Measurements from ENCODE around the gene ZBTB7C. TPM values are rescaled to one million over a fixed set of nuclear protein-coding genes. Genes with fewer than 3 reads are reported as not detected.

The ZBTB7C gene
- total RNA-seq, 1 donor from 2014 or later: 0.15 TPM

GRCh38 chr18:48090702-48091101, 318.5 kb downstream of the ZBTB7C start:
- no peak overlapping the region for H3K4me3 Mint-ChIP-seq
- no peaks in the 10 kb centered on the region for H3K36me3 Mint-ChIP-seq
- Histone ChIP-seq H3K9me3 (ENCODE audit: low read depth) (no peaks in the 10 kb centered on the region), H3K79me2 (ENCODE audit: low read depth) (no peaks in the 10 kb centered on the region), H2AFZ (replicated peaks) (no peak overlapping the region), H3K4me1 (no peaks in the 10 kb centered on the region), H3K4me2 (no peak overlapping the region), H3K36me3 (no peaks in the 10 kb centered on the region), H3K27ac (no peak overlapping the region), H3K27me3 (no peaks in the 10 kb centered on the region), H4K20me1 (ENCODE audit: low read depth) (no peaks in the 10 kb centered on the region), H3K4me3 (no peak overlapping the region), H3K9ac (no peak overlapping the region), H3F3A (ENCODE audit: low read depth) (no peaks in the 10 kb centered on the region)
- DNase-seq (ENCODE audit: low spot score): no peak
- no peaks in the 10 kb centered on the region for H3K4me1 Mint-ChIP-seq
- no peaks in the 10 kb centered on the region for H3K27me3 Mint-ChIP-seq (ENCODE audit: insufficient read depth, low read depth)
- no peak overlapping the region for H3K27ac Mint-ChIP-seq
- TF ChIP-seq EZH2 (IDR thresholded peaks at IDR 0.05) (no peak), CTCF (IDR thresholded peaks at IDR 0.05) (no peak), EZH2phosphoT487 (IDR thresholded peaks at IDR 0.05) (no peak)
- H3K9me3 Mint-ChIP-seq: no peaks in the 10 kb centered on the region

GRCh38 chr18:48090021-48090420, 319.2 kb downstream of the ZBTB7C start:
- Mint-ChIP-seq H3K4me1 (no peaks in the 10 kb centered on the region), H3K36me3 (no peaks in the 10 kb centered on the region), H3K4me3 (no peak overlapping the region), H3K9me3 (no peaks in the 10 kb centered on the region), H3K27ac (no peak overlapping the region), H3K27me3 (ENCODE audit: insufficient read depth, low read depth) (no peaks in the 10 kb centered on the region)
- H3K9ac ChIP-seq: no peak overlapping the region
- H3K36me3 ChIP-seq: no peaks in the 10 kb centered on the region
- TF ChIP-seq CTCF (IDR thresholded peaks at IDR 0.05) (no peak), EZH2 (IDR thresholded peaks at IDR 0.05) (no peak), EZH2phosphoT487 (IDR thresholded peaks at IDR 0.05) (no peak)
- H3K9me3 ChIP-seq (ENCODE audit: low read depth): no peaks in the 10 kb centered on the region
- no peaks in the 10 kb centered on the region for H3K4me1 ChIP-seq
- H3K27ac ChIP-seq: no peak overlapping the region
- H3K4me2 ChIP-seq: no peak overlapping the region
- no peak overlapping the region for H2AFZ ChIP-seq (replicated peaks)
- no peaks in the 10 kb centered on the region for H4K20me1 ChIP-seq (ENCODE audit: low read depth)
- no peaks in the 10 kb centered on the region for H3K79me2 ChIP-seq (ENCODE audit: low read depth)
- H3K4me3 ChIP-seq: no peak overlapping the region
- no peak for DNase-seq (ENCODE audit: low spot score)
- no peaks in the 10 kb centered on the region for H3F3A ChIP-seq (ENCODE audit: low read depth)
- no peaks in the 10 kb centered on the region for H3K27me3 ChIP-seq

GRCh38 chr18:48085781-48086487, 323.2 kb downstream of the ZBTB7C start:
- H3K9ac ChIP-seq: no peak overlapping the region
- no peak overlapping the region for H3K27ac ChIP-seq
- TF ChIP-seq CTCF (IDR thresholded peaks at IDR 0.05): no peak
- TF ChIP-seq EZH2 (IDR thresholded peaks at IDR 0.05): no peak
- no peak for TF ChIP-seq EZH2phosphoT487 (IDR thresholded peaks at IDR 0.05)
- DNase-seq (ENCODE audit: low spot score): no peak
- no peaks in the 10 kb centered on the region for H3K36me3 ChIP-seq
- H3K9me3 Mint-ChIP-seq: no peaks in the 10 kb centered on the region
- no peaks in the 10 kb centered on the region for H3K4me1 ChIP-seq
- H3K27me3 Mint-ChIP-seq (ENCODE audit: insufficient read depth, low read depth): peaks cover 6% of the 10 kb centered on the region
- no peak overlapping the region for H2AFZ ChIP-seq (replicated peaks)
- no peak overlapping the region for H3K4me3 Mint-ChIP-seq
- no peak overlapping the region for H3K4me2 ChIP-seq
- H3K4me1 Mint-ChIP-seq: peaks cover 2% of the 10 kb centered on the region
- no peaks in the 10 kb centered on the region for H3F3A ChIP-seq (ENCODE audit: low read depth)
- no peak overlapping the region for H3K27ac Mint-ChIP-seq
- no peaks in the 10 kb centered on the region for H3K27me3 ChIP-seq
- H3K9me3 ChIP-seq (ENCODE audit: low read depth): no peaks in the 10 kb centered on the region
- H4K20me1 ChIP-seq (ENCODE audit: low read depth): no peaks in the 10 kb centered on the region
- H3K79me2 ChIP-seq (ENCODE audit: low read depth): no peaks in the 10 kb centered on the region
- H3K4me3 ChIP-seq: no peak overlapping the region
- no peaks in the 10 kb centered on the region for H3K36me3 Mint-ChIP-seq
